ENCODE results near the gene RUVBL2.
"Not testable (repeated sequence)": the region's sequence is repeated elsewhere in the genome, so short reads cannot be mapped to it uniquely, and the experiment has no call there.

Gene RUVBL2

GRCh38 chr19:49038557-49039276, 45.0 kb downstream of the RUVBL2 start:
- FAIRE-seq (peak; percentile 79), DNase-seq (ENCODE audit: low spot score) (peak; percentile 90)

- FAIRE-seq; DNase-seq (ENCODE audit: low spot score): not testable (repeated sequence)
Observed at GRCh38 chr19:49039736-49040135, 46.0 kb downstream of the RUVBL2 start.

- no peak for FAIRE-seq
Observed at GRCh38 chr19:49042177-49042576, 48.5 kb downstream of the RUVBL2 start.

GRCh38 chr19:49042666-49043065, 49.0 kb downstream of the RUVBL2 start:
- not testable (repeated sequence) for FAIRE-seq; DNase-seq (ENCODE audit: low spot score)

More at GRCh38 chr19:49042177-49042576, 48.5 kb downstream of the RUVBL2 start:
- peak; percentile 60 for DNase-seq (ENCODE audit: low spot score)

GRCh38 chr19:49043548-49043947, 49.9 kb downstream of the RUVBL2 start, which contains the start of gene CGB5:
Gene CGB5, plus strand, starts transcription at chr19:49043848. Its CDS starts 362 bp downstream, at chr19:49044210.
- DNase-seq (ENCODE audit: low spot score); FAIRE-seq: not testable (repeated sequence)

- DNase-seq (ENCODE audit: low spot score); FAIRE-seq: not testable (repeated sequence)
Observed at GRCh38 chr19:49049011-49049410, 55.3 kb downstream of the RUVBL2 start, which contains the start of gene CGB8. Gene CGB8, minus strand, starts transcription at chr19:49049111. Its CDS starts 372 bp downstream, at chr19:49048739.

GRCh38 chr19:49049834-49050233, 56.1 kb downstream of the RUVBL2 start:
- FAIRE-seq; DNase-seq (ENCODE audit: low spot score): not testable (repeated sequence)

- FAIRE-seq (peak; percentile 53), DNase-seq (ENCODE audit: low spot score) (peak; percentile 77)
Observed at GRCh38 chr19:49050376-49051033, 56.8 kb downstream of the RUVBL2 start.

- DNase-seq (ENCODE audit: low spot score) (peak; percentile 38), FAIRE-seq (no peak)
Observed at GRCh38 chr19:49056101-49056901, 62.6 kb downstream of the RUVBL2 start.

GRCh38 chr19:49056902-49057596, 63.4 kb downstream of the RUVBL2 start:
- not testable (repeated sequence) for DNase-seq (ENCODE audit: low spot score); FAIRE-seq

GRCh38 chr19:49057636-49058234, 64.0 kb downstream of the RUVBL2 start, which contains the start of gene CGB7:
Gene CGB7, minus strand, starts transcription at chr19:49057749. Its CDS starts 2,374 bp downstream, at chr19:49055375.
- no peak for FAIRE-seq

GRCh38 chr19:49058562-49058961, 64.9 kb downstream of the RUVBL2 start:
- DNase-seq (ENCODE audit: low spot score) (no peak), FAIRE-seq (no peak)

More at GRCh38 chr19:49057636-49058234, 64.0 kb downstream of the RUVBL2 start, which contains the start of gene CGB7:
- peak; percentile 39 for DNase-seq (ENCODE audit: low spot score)

GRCh38 chr19:49059053-49059452, 65.4 kb downstream of the RUVBL2 start:
- DNase-seq (ENCODE audit: low spot score): no peak
- FAIRE-seq: no peak

GRCh38 chr19:49061000-49061399, 67.3 kb downstream of the RUVBL2 start:
- FAIRE-seq: no peak
- DNase-seq (ENCODE audit: low spot score): no peak

GRCh38 chr19:49061445-49061844, 67.8 kb downstream of the RUVBL2 start:
- FAIRE-seq: no peak
- no peak for DNase-seq (ENCODE audit: low spot score)

- DNase-seq (ENCODE audit: low spot score): no peak
- FAIRE-seq: no peak
Observed at GRCh38 chr19:49064029-49064629, 70.4 kb downstream of the RUVBL2 start.

GRCh38 chr19:49064768-49065611, 71.3 kb downstream of the RUVBL2 start, which contains the start of gene NTF4:
Gene NTF4, minus strand, starts transcription at chr19:49064818. Its CDS starts 2,821 bp downstream, at chr19:49061997.
- no peak for DNase-seq (ENCODE audit: low spot score)
- FAIRE-seq: no peak

Measured in RCC 7860 (cell line).